HEK293 (cell line): Measurements from ENCODE around the gene USHBP1.

ENCODE experiments used
- CTCF ChIA-PET: fragments of 350-600 bp; formaldehyde crosslinking; extraction: SDS; loops from one replicate; lab custom pipeline; 2021; ENCODE audit warnings: antibody characterized with exemption; lab: Yijun Ruan, JAX
- POLR2A ChIA-PET: fragments of 300-600 bp; formaldehyde crosslinking; extraction: SDS; loops from one replicate; lab custom pipeline; 2020; ENCODE audit warnings: antibody characterized with exemption, inconsistent platforms; lab: Yijun Ruan, JAX
- H3K27ac ChIP-seq: fragments of 200-500 bp; sonication (Bioruptor generic); 2 replicates; pipeline ENCODE4 v1.5.1; 2014; ENCODE audit warnings: low read depth, low read length, control low read depth, inconsistent platforms; ENCODE audit errors: extremely low read depth
- H3K36me3 ChIP-seq, 2 experiments: fragments of 200-500 bp in 1 of 2; sonication (Bioruptor generic) in 1 of 2; 1 replicate in 1 of 2; 2 replicates in 1 of 2; pipeline ENCODE4 v1.5.1; 2014 to 2017; ENCODE audit warnings: inconsistent platforms in 2 of 2, low read length in 2 of 2; ENCODE audit not compliant: control insufficient read depth in 2 of 2, insufficient read depth in 1 of 2
- H3K4me1 ChIP-seq: fragments of 200-500 bp; sonication (Bioruptor generic); 2 replicates; pipeline ENCODE4 v1.5.1; 2014; ENCODE audit warnings: mild to moderate bottlenecking, low read length, inconsistent platforms; ENCODE audit not compliant: control insufficient read depth, insufficient read depth
- H3K4me3 ChIP-seq: 2 replicates; pipeline ENCODE4 v1.5.1; 2011; ENCODE audit warnings: low read depth, mild to moderate bottlenecking, control low read depth, low read length, moderate library complexity
- H3K9me3 ChIP-seq: fragments of 200-500 bp; sonication (Bioruptor generic); 2 replicates; pipeline ENCODE4 v1.5.1; 2014; ENCODE audit warnings: low read depth, low read length, inconsistent platforms; ENCODE audit not compliant: control insufficient read depth, insufficient read depth
- KLF1 ChIP-seq: fragments of 450-650 bp; formaldehyde crosslinking; IDR thresholded peaks from 2 replicates; pipeline ENCODE4 v1.5.1; 2016; ENCODE audit warnings: missing biosample characterization, missing genetic modification characterization
- PRDM1 ChIP-seq: fragments of 450-650 bp; formaldehyde crosslinking; IDR thresholded peaks from 2 replicates; pipeline ENCODE4; 2016; ENCODE audit warnings: missing biosample characterization, missing genetic modification characterization
- ZNF266 ChIP-seq: fragments of 450-650 bp; formaldehyde crosslinking; IDR thresholded peaks from 2 replicates; pipeline ENCODE4 v1.5.1; 2016; ENCODE audit warnings: missing biosample characterization, missing genetic modification characterization, low read depth
- ZNF274 ChIP-seq, 2 experiments: fragments of 200-500 bp in 1 of 2; fragments of 450-650 bp in 1 of 2; sonication (Bioruptor generic) in 1 of 2; formaldehyde crosslinking in 1 of 2; IDR thresholded peaks; 2 replicates each; pipeline versions ENCODE4 v1.5.1 to v1.6.1; 2014 to 2016; ENCODE audit warnings: borderline replicate concordance in 1 of 2, inconsistent platforms in 1 of 2, low read length in 1 of 2, missing biosample characterization in 1 of 2, missing genetic modification characterization in 1 of 2
- ZNF544 ChIP-seq: fragments of 450-650 bp; formaldehyde crosslinking; IDR thresholded peaks from 2 replicates; pipeline ENCODE4 v1.5.0; 2017; ENCODE audit warnings: missing biosample characterization, missing genetic modification characterization
- ZNF621 ChIP-seq: fragments of 450-650 bp; formaldehyde crosslinking; IDR thresholded peaks from 2 replicates; pipeline ENCODE4 v1.5.1; 2017; ENCODE audit warnings: missing biosample characterization, missing genetic modification characterization
- ZNF626 ChIP-seq: fragments of 450-650 bp; sonication (Bioruptor Pico); formaldehyde crosslinking; IDR thresholded peaks from 2 replicates; pipeline ENCODE4 v1.5.1; 2018; ENCODE audit warnings: missing biosample characterization, missing genetic modification characterization, inconsistent platforms
- ZNF658 ChIP-seq: fragments of 450-650 bp; formaldehyde crosslinking; IDR thresholded peaks from 2 replicates; pipeline ENCODE4; 2016; ENCODE audit warnings: missing biosample characterization, missing genetic modification characterization
- TF ChIP-seq, protein P1 (sequence below): fragments of 450-650 bp; formaldehyde crosslinking; IDR thresholded peaks from 2 replicates; pipeline ENCODE4 v1.5.1; 2016; ENCODE audit warnings: missing biosample characterization, missing genetic modification characterization
- TF ChIP-seq, protein P2 (sequence below): fragments of 450-650 bp; formaldehyde crosslinking; IDR thresholded peaks from 2 replicates; pipeline ENCODE4 v1.5.1; 2016; ENCODE audit warnings: missing biosample characterization, missing genetic modification characterization
- TF ChIP-seq, protein P3 (sequence below): fragments of 450-650 bp; formaldehyde crosslinking; IDR thresholded peaks from 2 replicates; pipeline ENCODE4 v1.5.1; 2016; ENCODE audit warnings: missing biosample characterization, missing genetic modification characterization
- TF ChIP-seq, protein P4 (sequence below): fragments of 450-650 bp; formaldehyde crosslinking; IDR thresholded peaks from 2 replicates; pipeline ENCODE4 v1.5.1; 2016; ENCODE audit warnings: missing biosample characterization, missing genetic modification characterization, borderline replicate concordance
- TF ChIP-seq, protein P5 (sequence below): fragments of 450-650 bp; formaldehyde crosslinking; IDR thresholded peaks from 2 replicates; pipeline ENCODE4 v1.5.1; 2016; ENCODE audit warnings: missing biosample characterization, missing genetic modification characterization

USHBP1 gene

DNA sequence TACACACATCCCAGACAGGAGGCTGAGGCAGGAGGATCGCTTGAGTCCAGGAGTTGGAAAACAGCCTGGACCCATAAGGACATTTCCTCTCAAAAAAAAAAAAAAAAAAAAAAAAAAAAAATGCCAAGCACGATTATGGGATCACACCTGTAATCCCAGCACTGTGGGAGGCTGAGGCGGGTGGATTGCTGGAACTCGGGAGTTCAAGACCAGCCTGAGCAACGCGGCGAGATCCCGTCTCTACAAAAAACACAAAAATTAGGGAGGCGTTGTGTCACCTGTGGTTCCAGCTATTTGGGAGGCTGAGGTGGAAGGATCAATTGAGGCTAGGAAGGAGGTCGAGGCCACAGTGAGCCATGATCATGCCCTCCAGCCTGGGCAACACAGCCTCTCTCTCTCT lies 39.5 kb downstream of the USHBP1 start:
- TF ChIP-seq ZNF544 (tag by site-specific recombination) (no peak), ZNF266 (tag by site-specific recombination) (no peak), ZNF658 (tag by site-specific recombination) (no peak), ZNF274 (IDR thresholded peaks at IDR 0.05; ENCODE audit: low read length) (no peak), ZNF274 (tag by site-specific recombination; IDR thresholded peaks at IDR 0.05; ENCODE audit: borderline replicate concordance) (no peak), ZNF626 (tag by site-specific recombination) (no peak)
- TF ChIP-seq, protein P1, sequence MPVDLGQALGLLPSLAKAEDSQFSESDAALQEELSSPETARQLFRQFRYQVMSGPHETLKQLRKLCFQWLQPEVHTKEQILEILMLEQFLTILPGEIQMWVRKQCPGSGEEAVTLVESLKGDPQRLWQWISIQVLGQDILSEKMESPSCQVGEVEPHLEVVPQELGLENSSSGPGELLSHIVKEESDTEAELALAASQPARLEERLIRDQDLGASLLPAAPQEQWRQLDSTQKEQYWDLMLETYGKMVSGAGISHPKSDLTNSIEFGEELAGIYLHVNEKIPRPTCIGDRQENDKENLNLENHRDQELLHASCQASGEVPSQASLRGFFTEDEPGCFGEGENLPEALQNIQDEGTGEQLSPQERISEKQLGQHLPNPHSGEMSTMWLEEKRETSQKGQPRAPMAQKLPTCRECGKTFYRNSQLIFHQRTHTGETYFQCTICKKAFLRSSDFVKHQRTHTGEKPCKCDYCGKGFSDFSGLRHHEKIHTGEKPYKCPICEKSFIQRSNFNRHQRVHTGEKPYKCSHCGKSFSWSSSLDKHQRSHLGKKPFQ (tag by site-specific recombination), result no peak
- TF ChIP-seq, protein P2, sequence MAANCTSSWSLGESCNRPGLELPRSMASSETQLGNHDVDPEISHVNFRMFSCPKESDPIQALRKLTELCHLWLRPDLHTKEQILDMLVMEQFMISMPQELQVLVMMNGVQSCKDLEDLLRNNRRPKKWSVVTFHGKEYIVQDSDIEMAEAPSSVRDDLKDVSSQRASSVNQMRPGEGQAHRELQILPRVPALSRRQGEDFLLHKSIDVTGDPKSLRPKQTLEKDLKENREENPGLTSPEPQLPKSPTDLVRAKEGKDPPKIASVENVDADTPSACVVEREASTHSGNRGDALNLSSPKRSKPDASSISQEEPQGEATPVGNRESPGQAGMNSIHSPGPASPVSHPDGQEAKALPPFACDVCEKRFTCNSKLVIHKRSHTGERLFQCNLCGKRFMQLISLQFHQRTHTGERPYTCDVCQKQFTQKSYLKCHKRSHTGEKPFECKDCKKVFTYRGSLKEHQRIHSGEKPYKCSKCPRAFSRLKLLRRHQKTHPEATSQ, result no peak
- TF ChIP-seq, protein P3, sequence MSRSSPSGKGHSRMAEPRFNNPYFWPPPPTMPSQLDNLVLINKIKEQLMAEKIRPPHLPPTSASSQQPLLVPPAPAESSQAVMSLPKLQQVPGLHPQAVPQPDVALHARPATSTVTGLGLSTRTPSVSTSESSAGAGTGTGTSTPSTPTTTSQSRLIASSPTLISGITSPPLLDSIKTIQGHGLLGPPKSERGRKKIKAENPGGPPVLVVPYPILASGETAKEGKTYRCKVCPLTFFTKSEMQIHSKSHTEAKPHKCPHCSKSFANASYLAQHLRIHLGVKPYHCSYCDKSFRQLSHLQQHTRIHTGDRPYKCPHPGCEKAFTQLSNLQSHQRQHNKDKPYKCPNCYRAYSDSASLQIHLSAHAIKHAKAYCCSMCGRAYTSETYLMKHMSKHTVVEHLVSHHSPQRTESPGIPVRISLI (tag by site-specific recombination), result peak; percentile 90
- TF ChIP-seq, protein P4, sequence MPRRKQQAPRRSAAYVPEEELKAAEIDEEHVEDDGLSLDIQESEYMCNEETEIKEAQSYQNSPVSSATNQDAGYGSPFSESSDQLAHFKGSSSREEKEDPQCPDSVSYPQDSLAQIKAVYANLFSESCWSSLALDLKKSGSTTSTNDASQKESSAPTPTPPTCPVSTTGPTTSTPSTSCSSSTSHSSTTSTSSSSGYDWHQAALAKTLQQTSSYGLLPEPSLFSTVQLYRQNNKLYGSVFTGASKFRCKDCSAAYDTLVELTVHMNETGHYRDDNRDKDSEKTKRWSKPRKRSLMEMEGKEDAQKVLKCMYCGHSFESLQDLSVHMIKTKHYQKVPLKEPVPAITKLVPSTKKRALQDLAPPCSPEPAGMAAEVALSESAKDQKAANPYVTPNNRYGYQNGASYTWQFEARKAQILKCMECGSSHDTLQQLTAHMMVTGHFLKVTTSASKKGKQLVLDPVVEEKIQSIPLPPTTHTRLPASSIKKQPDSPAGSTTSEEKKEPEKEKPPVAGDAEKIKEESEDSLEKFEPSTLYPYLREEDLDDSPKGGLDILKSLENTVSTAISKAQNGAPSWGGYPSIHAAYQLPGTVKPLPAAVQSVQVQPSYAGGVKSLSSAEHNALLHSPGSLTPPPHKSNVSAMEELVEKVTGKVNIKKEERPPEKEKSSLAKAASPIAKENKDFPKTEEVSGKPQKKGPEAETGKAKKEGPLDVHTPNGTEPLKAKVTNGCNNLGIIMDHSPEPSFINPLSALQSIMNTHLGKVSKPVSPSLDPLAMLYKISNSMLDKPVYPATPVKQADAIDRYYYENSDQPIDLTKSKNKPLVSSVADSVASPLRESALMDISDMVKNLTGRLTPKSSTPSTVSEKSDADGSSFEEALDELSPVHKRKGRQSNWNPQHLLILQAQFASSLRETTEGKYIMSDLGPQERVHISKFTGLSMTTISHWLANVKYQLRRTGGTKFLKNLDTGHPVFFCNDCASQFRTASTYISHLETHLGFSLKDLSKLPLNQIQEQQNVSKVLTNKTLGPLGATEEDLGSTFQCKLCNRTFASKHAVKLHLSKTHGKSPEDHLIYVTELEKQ (tag by site-specific recombination), result no peak
- Histone ChIP-seq H3K9me3 (no peaks in the 10 kb centered on the region), H3K4me3 (no peak overlapping the region), H3K36me3 (peaks cover 0 to 6% of the 10 kb centered on the region in 2 experiments; a peak in 1 of 3 replicates), H3K4me1 (no peaks in the 10 kb centered on the region), H3K27ac (no peak overlapping the region)
- CTCF ChIA-PET, result interaction anchor here (0.7 to 1.6 kb wide), 2 partner anchors 35 to 542 kb away, joined by 3 to 4 read pairs; no protein-coding TSS in a partner anchor
- POLR2A ChIA-PET, result interaction anchor here (0.6 to 2.6 kb wide), 2 partner anchors 10 to 18 kb away, joined by 6 to 29 read pairs; partner anchors contain the start of gene NR2F6

DNA sequence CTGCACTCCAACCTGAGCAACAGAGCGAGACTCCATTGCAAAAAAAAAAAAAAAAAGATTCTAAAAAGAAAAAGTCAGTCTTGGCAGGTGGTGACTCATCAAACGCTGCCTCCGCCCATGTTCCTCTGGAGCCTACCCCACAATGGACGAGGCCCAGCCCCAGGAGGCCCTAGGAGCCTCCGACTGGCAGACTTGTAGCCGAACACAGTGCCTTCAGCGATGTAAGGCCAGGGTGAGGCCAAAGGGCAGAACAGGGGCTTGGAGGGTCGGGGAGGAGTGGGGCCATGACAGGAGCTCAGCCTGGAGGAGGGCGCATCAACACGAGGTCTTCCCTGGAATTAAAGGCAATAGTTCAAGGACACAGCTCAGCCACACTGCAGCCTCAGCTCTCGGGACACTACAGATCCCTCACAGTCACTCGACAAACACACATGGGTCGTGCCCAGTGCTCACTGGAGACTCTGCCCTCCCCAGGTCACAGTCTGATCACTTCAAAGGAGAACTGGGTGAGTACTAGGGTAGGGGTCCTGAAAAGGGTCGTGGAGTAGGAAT lies 44.3 kb downstream of the USHBP1 start:
- POLR2A ChIA-PET, result interaction anchor here (0.6 to 1.5 kb wide), 3 partner anchors 8 to 56 kb away, joined by 3 to 6 read pairs (median 5); partner anchors contain the start of gene BABAM1
- H3K36me3 ChIP-seq, result peaks cover 5 to 21% of the 10 kb centered on the region in 2 experiments; a peak in 2 of 3 replicates
- no peak for TF ChIP-seq ZNF621 (tag by site-specific recombination)
- peak; percentile 47; the same call in 1 of the 2 replicates for TF ChIP-seq KLF1 (tag by site-specific recombination)
- TF ChIP-seq, protein P5, sequence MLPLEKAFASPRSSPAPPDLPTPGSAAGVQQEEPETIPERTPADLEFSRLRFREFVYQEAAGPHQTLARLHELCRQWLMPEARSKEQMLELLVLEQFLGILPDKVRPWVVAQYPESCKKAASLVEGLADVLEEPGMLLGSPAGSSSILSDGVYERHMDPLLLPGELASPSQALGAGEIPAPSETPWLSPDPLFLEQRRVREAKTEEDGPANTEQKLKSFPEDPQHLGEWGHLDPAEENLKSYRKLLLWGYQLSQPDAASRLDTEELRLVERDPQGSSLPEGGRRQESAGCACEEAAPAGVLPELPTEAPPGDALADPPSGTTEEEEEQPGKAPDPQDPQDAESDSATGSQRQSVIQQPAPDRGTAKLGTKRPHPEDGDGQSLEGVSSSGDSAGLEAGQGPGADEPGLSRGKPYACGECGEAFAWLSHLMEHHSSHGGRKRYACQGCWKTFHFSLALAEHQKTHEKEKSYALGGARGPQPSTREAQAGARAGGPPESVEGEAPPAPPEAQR (tag by site-specific recombination), result no peak
- 0 out of 2 replicates have a peak, but pooled peaks have one; percentile 15 for TF ChIP-seq PRDM1 (tag by site-specific recombination)
- no peaks in the 10 kb centered on the region for H3K4me1 ChIP-seq
- no peak overlapping the region for H3K4me3 ChIP-seq
- no peaks in the 10 kb centered on the region for H3K9me3 ChIP-seq
- no peak overlapping the region for H3K27ac ChIP-seq
- CTCF ChIA-PET, result interaction anchor here (0.6 to 1.1 kb wide), 3 partner anchors 15 to 76 kb away, joined by 3 to 6 read pairs (median 4); no protein-coding TSS in a partner anchor
